SK-N-MC (cell line): Measurements from ENCODE around the gene ASH1L.

Experiments
- DNase-seq: peaks from one replicate; pipeline ENCODE4 v3.0.0-alpha.2; 2011; ENCODE audit warnings: low read depth, low spot score
- H3K27ac ChIP-seq: fragments of 200-600 bp; sonication (generic); 2 replicates; pipeline ENCODE4 v1.5.1; 2016; ENCODE audit warnings: mixed run types
- H3K36me3 ChIP-seq: fragments of 200-600 bp; sonication (generic); 2 replicates; pipeline ENCODE4 v1.6.1; 2017; ENCODE audit warnings: antibody characterized with exemption, low read length, mixed read lengths; ENCODE audit not compliant: insufficient read depth
- H3K4me3 ChIP-seq: fragments of 200-600 bp; sonication (generic); 2 replicates; pipeline ENCODE4 v1.5.1; 2016
- H3K9ac ChIP-seq: fragments of 200-600 bp; sonication (generic); 2 replicates; pipeline ENCODE4 v1.8.0; 2017; ENCODE audit warnings: mixed run types, mixed read lengths; ENCODE audit not compliant: insufficient read length
- H3K9me3 ChIP-seq: fragments of 200-600 bp; sonication (generic); 2 replicates; pipeline ENCODE4 v1.6.1; 2017; ENCODE audit warnings: low read depth, mild to moderate bottlenecking, antibody characterized with exemption, low read length, moderate library complexity, mixed read lengths
- EZH2 ChIP-seq: fragments of 200-600 bp; sonication (generic); IDR thresholded peaks from one replicate; pipeline ENCODE4 v1.6.1; 2017; ENCODE audit warnings: antibody characterized with exemption
- FOXP2 ChIP-seq: optimal IDR thresholded peaks from 2 replicates; pipeline ENCODE3; 2011; ENCODE audit warnings: mild to moderate bottlenecking, moderate library complexity; ENCODE audit not compliant: insufficient read depth; ENCODE audit errors: extremely low read length, control extremely low read depth
- POLR2AphosphoS5 ChIP-seq: IDR thresholded peaks from 2 replicates; pipeline ENCODE4 v1.6.1; 2012; ENCODE audit warnings: mild to moderate bottlenecking, low read depth, low read length, borderline replicate concordance

Gene ASH1L

GRCh38 chr1:155320661-155321617 is 241.7 kb downstream of the ASH1L start, which contains the start of gene RUSC1:
RUSC1 (plus strand) TSS chr1:155320894; CDS start chr1:155321774, 880 bp downstream.
- peaks cover 22% of the 10 kb centered on the region for H3K36me3 ChIP-seq

GRCh38 chr1:155320252-155320651 is 242.4 kb downstream of the ASH1L start:
- DNase-seq: no peak
- no peak for TF ChIP-seq FOXP2
- no peak for TF ChIP-seq POLR2AphosphoS5
- Histone ChIP-seq H3K27ac (peak overlapping the region; percentile 84), H3K9me3 (no peaks in the 10 kb centered on the region), H3K4me3 (peak overlapping the region; percentile 79), H3K36me3 (peaks cover 22% of the 10 kb centered on the region), H3K9ac (peak overlapping the region; percentile 50)

More at GRCh38 chr1:155320661-155321617, 241.7 kb downstream of the ASH1L start, which contains the start of gene RUSC1:
- no peak for DNase-seq
- Histone ChIP-seq H3K4me3 (peak within 1 kb of the TSS; percentile 79), H3K9ac (peak within 1 kb of the TSS; percentile 50), H3K27ac (peak within 1 kb of the TSS; percentile 84), H3K9me3 (no peaks in the 10 kb centered on the region)
- TF ChIP-seq EZH2 (no peak), POLR2AphosphoS5 (peak; percentile 90)

GRCh38 chr1:155319536-155319935 is 243.1 kb downstream of the ASH1L start:
- H3K4me3 ChIP-seq: no peak overlapping the region
- H3K36me3 ChIP-seq: peaks cover 28% of the 10 kb centered on the region
- H3K27ac ChIP-seq: peak overlapping the region; percentile 84
- TF ChIP-seq EZH2 (no peak), FOXP2 (no peak), POLR2AphosphoS5 (no peak; the same call in 1 of the 2 replicates)
- H3K9me3 ChIP-seq: no peaks in the 10 kb centered on the region
- no peak for DNase-seq
- H3K9ac ChIP-seq: no peak overlapping the region

GRCh38 chr1:155318082-155318481 is 244.5 kb downstream of the ASH1L start:
- TF ChIP-seq EZH2: no peak
- 0 out of 2 replicates have a peak, but pooled peaks have one; percentile 4 for TF ChIP-seq POLR2AphosphoS5
- Histone ChIP-seq H3K27ac (peak overlapping the region; percentile 61; the same call in 1 of the 2 replicates), H3K9ac (no peak overlapping the region), H3K9me3 (no peaks in the 10 kb centered on the region), H3K36me3 (peaks cover 38% of the 10 kb centered on the region), H3K4me3 (no peak overlapping the region)
- no peak for DNase-seq

GRCh38 chr1:155316922-155317321 is 245.7 kb downstream of the ASH1L start:
- H3K4me3 ChIP-seq: no peak overlapping the region
- DNase-seq: no peak
- H3K9ac ChIP-seq: no peak overlapping the region
- TF ChIP-seq FOXP2 (no peak), POLR2AphosphoS5 (no peak; the same call in 1 of the 2 replicates), EZH2 (no peak)
- peak overlapping the region; percentile 26; the same call in 1 of the 2 replicates for H3K27ac ChIP-seq
- H3K36me3 ChIP-seq: peaks cover 47% of the 10 kb centered on the region
- no peaks in the 10 kb centered on the region for H3K9me3 ChIP-seq

GRCh38 chr1:155313261-155313660 is 249.3 kb downstream of the ASH1L start:
- TF ChIP-seq FOXP2 (no peak), EZH2 (no peak), POLR2AphosphoS5 (no peak)
- DNase-seq: no peak
- no peak overlapping the region for H3K27ac ChIP-seq
- H3K9ac ChIP-seq: no peak overlapping the region
- no peaks in the 10 kb centered on the region for H3K9me3 ChIP-seq
- peaks cover 56% of the 10 kb centered on the region for H3K36me3 ChIP-seq
- H3K4me3 ChIP-seq: no peak overlapping the region

- no peak for TF ChIP-seq EZH2
- peak; percentile 45; the same call in 1 of the 2 replicates for TF ChIP-seq POLR2AphosphoS5
- peak; percentile 25 for TF ChIP-seq FOXP2
Observed at GRCh38 chr1:155309423-155310021, 253.1 kb downstream of the ASH1L start.

GRCh38 chr1:155308493-155309422 is 253.8 kb downstream of the ASH1L start, which contains the start of gene FDPS:
FDPS (plus strand) TSS chr1:155308866; CDS start chr1:155309790, 924 bp downstream.
- Histone ChIP-seq H3K36me3 (peaks cover 35% of the 10 kb centered on the region), H3K9ac (peak within 1 kb of the TSS; percentile 93), H3K27ac (peak within 1 kb of the TSS; percentile 97), H3K9me3 (no peaks in the 10 kb centered on the region), H3K4me3 (peak within 1 kb of the TSS; percentile 84)
- DNase-seq: peak; percentile 96
- TF ChIP-seq POLR2AphosphoS5 (peak; percentile 90), FOXP2 (peak; percentile 72), EZH2 (no peak)

More at GRCh38 chr1:155309423-155310021, 253.1 kb downstream of the ASH1L start:
- no peak for DNase-seq
- peak overlapping the region; percentile 84 for H3K4me3 ChIP-seq
- H3K27ac ChIP-seq: peak overlapping the region; percentile 90
- H3K9ac ChIP-seq: peak overlapping the region; percentile 93
- H3K36me3 ChIP-seq: peaks cover 39% of the 10 kb centered on the region
- no peaks in the 10 kb centered on the region for H3K9me3 ChIP-seq
